ENCODE results near the gene AKAP13. TPM values are rescaled to one million over a fixed set of nuclear protein-coding genes. Genes with fewer than 3 reads are reported as not detected.

The AKAP13 gene
- total RNA-seq, 1 experiment from 2014 or later, result 47.3 TPM

- peaks cover 34 to 39% of the 10 kb centered on the region in 2 experiments for H3K4me1 Mint-ChIP-seq
- H3K23me2 ChIP-seq (ENCODE audit: insufficient read length, low read depth, low read length, poor library complexity, severe bottlenecking), result no peaks in the 10 kb centered on the region
- no peaks in the 10 kb centered on the region; a peak in 2 of 5 replicates for H3K9me3 Mint-ChIP-seq
- H2BK20ac ChIP-seq (ENCODE audit: low read depth, low read length, poor library complexity, severe bottlenecking), result no peak overlapping the region
- H3K27ac ChIP-seq (ENCODE audit: insufficient read length, low read depth, low read length), result no peak overlapping the region
- no peak overlapping the region for H3K18ac ChIP-seq (ENCODE audit: insufficient read length, low read depth, low read length)
- no peak overlapping the region for H3K4me2 ChIP-seq (ENCODE audit: insufficient read depth, insufficient read length, low read length)
- peaks cover 3% of the 10 kb centered on the region for H3K79me1 ChIP-seq (ENCODE audit: insufficient read depth, low read depth, low read length, poor library complexity, severe bottlenecking)
- no peaks in the 10 kb centered on the region; the same call in 1 of the 2 replicates for H3K4me1 ChIP-seq (ENCODE audit: insufficient read depth, low read length)
- no peaks in the 10 kb centered on the region for H3K9me3 ChIP-seq (ENCODE audit: control insufficient read depth, low read depth, low read length)
- H2AK5ac ChIP-seq (ENCODE audit: insufficient read length, low read length), result no peak overlapping the region
- H4K91ac ChIP-seq (ENCODE audit: insufficient read length, low read depth, low read length), result no peak overlapping the region
- H3K14ac ChIP-seq (ENCODE audit: insufficient read depth, low read length), result no peak overlapping the region
- TF ChIP-seq CTCF (conservative IDR thresholded peaks at IDR 0.05), result no peak
- no peak overlapping the region for H3K4ac ChIP-seq (ENCODE audit: low read depth, low read length)
- no peak overlapping the region for H3K56ac ChIP-seq (ENCODE audit: insufficient read length, low read depth, low read length)
- WGBS (ENCODE audit: extremely low coverage, insufficient read length, low lambda C conversion rate), result no CpG with 5 or more reads among the region's 6 CpGs
- H3K36me3 Mint-ChIP-seq (ENCODE audit: insufficient read depth in 1 of 3, low read depth in 3 of 3), result peaks cover 0 to 6% (median 0%) of the 10 kb centered on the region in 3 experiments; a peak in 3 of 7 replicates
- no peak overlapping the region for H2BK12ac ChIP-seq (ENCODE audit: insufficient read length, low read depth, low read length)
- H3T11ph ChIP-seq (ENCODE audit: low read length), result no peak overlapping the region
- no peaks in the 10 kb centered on the region for H3K27me3 ChIP-seq (ENCODE audit: insufficient read depth, low read length)
- H3K27me3 Mint-ChIP-seq (ENCODE audit: low read depth), result no peaks in the 10 kb centered on the region
- H4K5ac ChIP-seq (ENCODE audit: insufficient read length, low read depth, low read length), result no peak overlapping the region
- H3K9ac ChIP-seq (ENCODE audit: extremely low read depth, insufficient read length, low read length), result no peak overlapping the region
- no peak overlapping the region for H4K8ac ChIP-seq (replicated peaks; ENCODE audit: insufficient read length, low read depth, low read length)
- no peak overlapping the region; a peak in 2 of 7 replicates for H3K27ac Mint-ChIP-seq
- H2AFZ ChIP-seq (ENCODE audit: low read length), result no peak overlapping the region
- H3K79me2 ChIP-seq (ENCODE audit: insufficient read depth, low read length), result peaks cover 4% of the 10 kb centered on the region; the same call in 1 of the 2 replicates
- no peak for DNase-seq
- no peak overlapping the region for H2BK5ac ChIP-seq (ENCODE audit: insufficient read length, low read length)
- no peak overlapping the region for H3K4me3 Mint-ChIP-seq
- H2BK15ac ChIP-seq (ENCODE audit: low read depth, low read length), result no peak overlapping the region
- no peak overlapping the region for H2BK120ac ChIP-seq (ENCODE audit: low read depth, low read length, poor library complexity, severe bottlenecking)
- H3K23ac ChIP-seq (ENCODE audit: insufficient read length, low read depth, low read length), result no peak overlapping the region
- no peaks in the 10 kb centered on the region for H4K20me1 ChIP-seq (ENCODE audit: control insufficient read depth, insufficient read depth, insufficient read length)
Observed at GRCh38 chr15:85463976-85464375, 83.6 kb downstream of the AKAP13 start.
